HepG2 (cell line): ENCODE measurements around the gene ELP2. TPM values are rescaled to one million over a fixed set of nuclear protein-coding genes. Genes with fewer than 3 reads are reported as not detected.

ENCODE experiments used
- ESRRA ChIP-seq: sonication (generic); formaldehyde crosslinking; IDR thresholded peaks from 2 replicates; pipeline ENCODE4 v1.5.1; 2020; ENCODE audit warnings: mild to moderate bottlenecking, low read depth, missing genetic modification reagents
- GATA4 ChIP-seq: sonication (generic); IDR thresholded peaks from 2 replicates; pipeline ENCODE4 v1.6.1; 2016; ENCODE audit warnings: antibody characterized with exemption, low read depth, borderline replicate concordance
- HNRNPL ChIP-seq: fragments of 200-400 bp; formaldehyde crosslinking; IDR thresholded peaks from 2 replicates; pipeline ENCODE4 v1.6.1; 2017; ENCODE audit warnings: mild to moderate bottlenecking, low read depth, low read length
- KLF12 ChIP-seq: sonication (generic); formaldehyde crosslinking; IDR thresholded peaks from 2 replicates; pipeline ENCODE4 v1.4.0; 2020; ENCODE audit warnings: missing genetic modification reagents, borderline replicate concordance
- MATR3 ChIP-seq: sonication (generic); formaldehyde crosslinking; IDR thresholded peaks from 2 replicates; pipeline ENCODE4 v1.4.0; 2020; ENCODE audit warnings: missing genetic modification reagents
- MBNL3 ChIP-seq: fragments of 250-450 bp; sonication (Bioruptor Pico); conservative IDR thresholded peaks from 2 replicates; pipeline ENCODE4 v1.8.0; 2022; ENCODE audit warnings: mild to moderate bottlenecking, inconsistent platforms
- MED8 ChIP-seq: sonication (generic); formaldehyde crosslinking; IDR thresholded peaks from 2 replicates; pipeline ENCODE4 v1.8.1; 2023; ENCODE audit warnings: mild to moderate bottlenecking, missing genetic modification reagents; ENCODE audit not compliant: insufficient replicate concordance
- MIER3 ChIP-seq: IDR thresholded peaks from 2 replicates; pipeline ENCODE4 v1.6.1; 2016; ENCODE audit warnings: missing compliant biosample characterization, borderline replicate concordance
- NBN ChIP-seq: fragments of 450-650 bp; conservative IDR thresholded peaks from 2 replicates; pipeline ENCODE4 v1.6.1; 2017
- NFE2L2 ChIP-seq: fragments of 150-350 bp; IDR thresholded peaks from 2 replicates; pipeline ENCODE4 v1.6.1; 2014; ENCODE audit warnings: low read length
- NFRKB ChIP-seq: fragments of 450-650 bp; IDR thresholded peaks from 2 replicates; pipeline ENCODE4 v1.6.1; 2017
- NR2C2 ChIP-seq: sonication (generic); formaldehyde crosslinking; IDR thresholded peaks from 2 replicates; pipeline ENCODE4 v1.4.0; 2020; ENCODE audit warnings: missing genetic modification reagents, mild to moderate bottlenecking, moderate library complexity, borderline replicate concordance
- NR2F1 ChIP-seq, 2 experiments: fragments of 450-650 bp in 1 of 2; formaldehyde crosslinking in 1 of 2; IDR thresholded peaks; 2 replicates each; pipeline versions ENCODE4 v1.5.0 to v1.6.1; 2016 to 2020; ENCODE audit warnings: mild to moderate bottlenecking in 1 of 2, missing compliant biosample characterization in 1 of 2, missing genetic modification reagents in 1 of 2, moderate library complexity in 1 of 2
- PITX1 ChIP-seq: sonication (generic); formaldehyde crosslinking; IDR thresholded peaks from 2 replicates; pipeline ENCODE4 v1.5.1; 2020; ENCODE audit warnings: mild to moderate bottlenecking, missing genetic modification reagents
- RAD51 ChIP-seq: fragments of 450-650 bp; IDR thresholded peaks from 2 replicates; pipeline ENCODE4 v1.6.1; 2016; ENCODE audit warnings: borderline replicate concordance
- SOX5 ChIP-seq: IDR thresholded peaks from 2 replicates; pipeline ENCODE4 v1.6.1; 2016; ENCODE audit warnings: borderline replicate concordance
- ZFY ChIP-seq: sonication (generic); formaldehyde crosslinking; IDR thresholded peaks from 2 replicates; pipeline ENCODE4 v1.4.0; 2020; ENCODE audit warnings: missing genetic modification reagents
- ZNF138 ChIP-seq: sonication (generic); formaldehyde crosslinking; IDR thresholded peaks from 2 replicates; pipeline ENCODE4 v1.5.0; 2020; ENCODE audit warnings: mild to moderate bottlenecking, low read depth, missing genetic modification reagents
- ZNF253 ChIP-seq: sonication (generic); formaldehyde crosslinking; IDR thresholded peaks from 2 replicates; pipeline ENCODE4 v1.8.0; 2022; ENCODE audit warnings: mild to moderate bottlenecking, missing genetic modification reagents, borderline replicate concordance
- ZNF343 ChIP-seq: sonication (generic); formaldehyde crosslinking; IDR thresholded peaks from 2 replicates; pipeline ENCODE4 v1.4.0; 2020; ENCODE audit warnings: mild to moderate bottlenecking, missing genetic modification reagents
- ZNF567 ChIP-seq: sonication (generic); formaldehyde crosslinking; IDR thresholded peaks from 2 replicates; pipeline ENCODE4 v1.8.1; 2023; ENCODE audit warnings: mild to moderate bottlenecking, missing genetic modification reagents, borderline replicate concordance
- polyA plus RNA-seq, 8 experiments: library from polyadenylated mRNA; depleted of rRNA in 3 of 8; stranded (reverse) in 7 of 8; unstranded in 1 of 8; fragments of >200 nt; fragmentation: Illumina TruSeq in 4 of 8; extraction: Trizol in 4 of 8; gene quantifications; 2 replicates each; pipeline versions ENCODE4 v1.2.1 to v1.2.3, GENCODE V29; 2011 to 2016; ENCODE audit warnings: low read depth in 4 of 8, missing spikeins in 1 of 8, mixed read lengths in 1 of 8; ENCODE audit not compliant: insufficient read depth in 1 of 8
- total RNA-seq, 5 experiments: library from RNA; depleted of rRNA; stranded (reverse); fragments of >200 nt; fragmentation: Illumina TruSeq; extraction: Trizol; gene quantifications; 2 replicates each; pipeline ENCODE4 v1.2.3, GENCODE V29; 2016; ENCODE audit warnings: low read depth in 1 of 5
- TF ChIP-seq, protein P1 (sequence below): sonication (generic); formaldehyde crosslinking; IDR thresholded peaks from 2 replicates; pipeline ENCODE4 v1.4.0; 2020; ENCODE audit warnings: missing genetic modification reagents
- TF ChIP-seq, protein P2 (sequence below): sonication (generic); formaldehyde crosslinking; IDR thresholded peaks from 2 replicates; pipeline ENCODE4 v1.4.0; 2020; ENCODE audit warnings: low read depth, mild to moderate bottlenecking, missing genetic modification reagents
- TF ChIP-seq, protein P3 (sequence below): sonication (generic); formaldehyde crosslinking; IDR thresholded peaks from 2 replicates; pipeline ENCODE4 v1.5.0; 2020; ENCODE audit warnings: missing genetic modification reagents
- TF ChIP-seq, protein P4 (sequence below): sonication (generic); formaldehyde crosslinking; IDR thresholded peaks from 2 replicates; pipeline ENCODE4 v1.4.0; 2020; ENCODE audit warnings: missing genetic modification reagents
- TF ChIP-seq, protein P5 (sequence below): sonication (generic); formaldehyde crosslinking; IDR thresholded peaks from 2 replicates; pipeline ENCODE4 v1.5.0; 2020; ENCODE audit warnings: mild to moderate bottlenecking, low read depth, missing genetic modification reagents, borderline replicate concordance

ELP2 gene
- total and polyA plus RNA-seq, 2 of the 13 experiments (the other 11 are each of a cell fraction or from before 2014, with no cell fraction given) = 98.7 to 100 TPM

DNA sequence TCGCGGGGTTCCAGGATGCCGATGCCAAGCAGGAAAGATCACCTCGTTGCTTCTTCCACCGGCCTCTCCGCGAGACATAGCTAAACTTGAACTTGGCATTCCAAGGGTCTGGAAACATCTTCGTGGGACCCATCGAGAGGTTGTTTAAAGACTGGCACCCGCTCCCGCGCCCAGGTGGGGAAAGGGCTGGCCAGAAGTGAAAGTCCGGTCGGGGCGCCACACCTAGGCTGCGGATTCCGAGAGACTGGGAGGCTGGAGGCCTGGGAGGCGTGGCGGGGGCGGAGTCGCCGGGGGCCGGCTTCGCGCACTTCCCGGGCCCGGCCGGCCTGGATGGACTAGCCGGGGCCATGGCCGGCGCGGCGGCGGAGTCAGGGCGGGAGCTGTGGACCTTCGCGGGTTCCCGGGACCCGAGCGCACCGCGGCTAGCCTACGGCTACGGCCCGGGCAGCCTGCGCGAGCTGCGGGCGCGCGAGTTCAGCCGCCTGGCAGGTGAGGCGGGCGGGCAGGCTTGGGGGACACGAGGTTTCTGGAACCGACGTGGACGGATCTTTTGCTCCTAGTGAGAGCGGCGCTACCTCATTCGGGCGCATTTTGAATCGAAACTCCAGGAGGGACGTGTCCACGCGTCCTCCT, 57.6 kb downstream of the ELP2 start, which contains the start of gene MOCOS (continued):
- 0 out of 2 replicates have a peak, but pooled peaks have one; percentile 9 for TF ChIP-seq GATA4
- TF ChIP-seq, protein P1, sequence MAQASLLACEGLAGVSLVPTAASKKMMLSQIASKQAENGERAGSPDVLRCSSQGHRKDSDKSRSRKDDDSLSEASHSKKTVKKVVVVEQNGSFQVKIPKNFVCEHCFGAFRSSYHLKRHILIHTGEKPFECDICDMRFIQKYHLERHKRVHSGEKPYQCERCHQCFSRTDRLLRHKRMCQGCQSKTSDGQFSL (CRISPR knock-in tag) = no peak
- no peak for TF ChIP-seq NFRKB
- TF ChIP-seq ZFY (CRISPR knock-in tag) = peak; percentile 75
- no peak; the same call in 1 of the 2 replicates for TF ChIP-seq KLF12
- TF ChIP-seq NR2C2 (CRISPR knock-in tag) = peak; percentile 55; the same call in 1 of the 2 replicates
- TF ChIP-seq ZNF138 (CRISPR knock-in tag) = no peak
- 0 out of 2 replicates have a peak, but pooled peaks have one; percentile 32 for TF ChIP-seq HNRNPL
- TF ChIP-seq ZNF343 = no peak
- TF ChIP-seq SOX5 = 0 out of 2 replicates have a peak, but pooled peaks have one; percentile 12
- TF ChIP-seq, protein P2, sequence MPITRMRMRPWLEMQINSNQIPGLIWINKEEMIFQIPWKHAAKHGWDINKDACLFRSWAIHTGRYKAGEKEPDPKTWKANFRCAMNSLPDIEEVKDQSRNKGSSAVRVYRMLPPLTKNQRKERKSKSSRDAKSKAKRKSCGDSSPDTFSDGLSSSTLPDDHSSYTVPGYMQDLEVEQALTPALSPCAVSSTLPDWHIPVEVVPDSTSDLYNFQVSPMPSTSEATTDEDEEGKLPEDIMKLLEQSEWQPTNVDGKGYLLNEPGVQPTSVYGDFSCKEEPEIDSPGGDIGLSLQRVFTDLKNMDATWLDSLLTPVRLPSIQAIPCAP (CRISPR knock-in tag) = no peak
- no peak for TF ChIP-seq ZNF253 (CRISPR knock-in tag)
- TF ChIP-seq, protein P3, sequence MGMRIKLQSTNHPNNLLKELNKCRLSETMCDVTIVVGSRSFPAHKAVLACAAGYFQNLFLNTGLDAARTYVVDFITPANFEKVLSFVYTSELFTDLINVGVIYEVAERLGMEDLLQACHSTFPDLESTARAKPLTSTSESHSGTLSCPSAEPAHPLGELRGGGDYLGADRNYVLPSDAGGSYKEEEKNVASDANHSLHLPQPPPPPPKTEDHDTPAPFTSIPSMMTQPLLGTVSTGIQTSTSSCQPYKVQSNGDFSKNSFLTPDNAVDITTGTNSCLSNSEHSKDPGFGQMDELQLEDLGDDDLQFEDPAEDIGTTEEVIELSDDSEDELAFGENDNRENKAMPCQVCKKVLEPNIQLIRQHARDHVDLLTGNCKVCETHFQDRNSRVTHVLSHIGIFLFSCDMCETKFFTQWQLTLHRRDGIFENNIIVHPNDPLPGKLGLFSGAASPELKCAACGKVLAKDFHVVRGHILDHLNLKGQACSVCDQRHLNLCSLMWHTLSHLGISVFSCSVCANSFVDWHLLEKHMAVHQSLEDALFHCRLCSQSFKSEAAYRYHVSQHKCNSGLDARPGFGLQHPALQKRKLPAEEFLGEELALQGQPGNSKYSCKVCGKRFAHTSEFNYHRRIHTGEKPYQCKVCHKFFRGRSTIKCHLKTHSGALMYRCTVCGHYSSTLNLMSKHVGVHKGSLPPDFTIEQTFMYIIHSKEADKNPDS (CRISPR knock-in tag) = 0 out of 2 replicates have a peak, but pooled peaks have one; percentile 1
- TF ChIP-seq MATR3 = no peak
- no peak for TF ChIP-seq ZNF567 (CRISPR knock-in tag)
- no peak for TF ChIP-seq MIER3
- peak; percentile 72 for TF ChIP-seq MED8 (CRISPR knock-in tag)
- TF ChIP-seq, protein P4, sequence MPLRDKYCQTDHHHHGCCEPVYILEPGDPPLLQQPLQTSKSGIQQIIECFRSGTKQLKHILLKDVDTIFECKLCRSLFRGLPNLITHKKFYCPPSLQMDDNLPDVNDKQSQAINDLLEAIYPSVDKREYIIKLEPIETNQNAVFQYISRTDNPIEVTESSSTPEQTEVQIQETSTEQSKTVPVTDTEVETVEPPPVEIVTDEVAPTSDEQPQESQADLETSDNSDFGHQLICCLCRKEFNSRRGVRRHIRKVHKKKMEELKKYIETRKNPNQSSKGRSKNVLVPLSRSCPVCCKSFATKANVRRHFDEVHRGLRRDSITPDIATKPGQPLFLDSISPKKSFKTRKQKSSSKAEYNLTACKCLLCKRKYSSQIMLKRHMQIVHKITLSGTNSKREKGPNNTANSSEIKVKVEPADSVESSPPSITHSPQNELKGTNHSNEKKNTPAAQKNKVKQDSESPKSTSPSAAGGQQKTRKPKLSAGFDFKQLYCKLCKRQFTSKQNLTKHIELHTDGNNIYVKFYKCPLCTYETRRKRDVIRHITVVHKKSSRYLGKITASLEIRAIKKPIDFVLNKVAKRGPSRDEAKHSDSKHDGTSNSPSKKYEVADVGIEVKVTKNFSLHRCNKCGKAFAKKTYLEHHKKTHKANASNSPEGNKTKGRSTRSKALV (CRISPR knock-in tag) = 0 out of 2 replicates have a peak, but pooled peaks have one; percentile 37
- TF ChIP-seq, protein P5, sequence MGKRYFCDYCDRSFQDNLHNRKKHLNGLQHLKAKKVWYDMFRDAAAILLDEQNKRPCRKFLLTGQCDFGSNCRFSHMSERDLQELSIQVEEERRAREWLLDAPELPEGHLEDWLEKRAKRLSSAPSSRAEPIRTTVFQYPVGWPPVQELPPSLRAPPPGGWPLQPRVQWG = no peak
- no peak for TF ChIP-seq NFE2L2
- no peak for TF ChIP-seq MBNL3 (CRISPR knock-in tag)
- no peak for TF ChIP-seq NBN
- TF ChIP-seq PITX1 = no peak; the same call in 1 of the 2 replicates
- TF ChIP-seq RAD51 = no peak
- TF ChIP-seq NR2F1 (CRISPR knock-in tag; IDR thresholded peaks at IDR 0.05) = no peak
- TF ChIP-seq ESRRA (CRISPR knock-in tag) = no peak; the same call in 1 of the 2 replicates
